NCI-H2171 (cell line): Measurements from ENCODE around the gene SLC2A10.

Experiments used
- DNase-seq: peaks from one replicate; lab custom pipeline; 2025; lab: John Stamatoyannopoulos, UW

Gene SLC2A10

GRCh38 chr20:46735436-46735835, 26.0 kb downstream of the SLC2A10 start:
- DNase-seq: no peak

GRCh38 chr20:46739431-46740213, 30.2 kb downstream of the SLC2A10 start:
- no peak for DNase-seq

- DNase-seq: no peak
These were observed 30.8 kb downstream of the SLC2A10 start for GRCh38 chr20:46740214-46740609.

GRCh38 chr20:46741924-46742668, 32.6 kb downstream of the SLC2A10 start:
- DNase-seq: no peak

- DNase-seq: no peak
These were observed 33.2 kb downstream of the SLC2A10 start for GRCh38 chr20:46742669-46743045.

GRCh38 chr20:46743088-46743487, 33.6 kb downstream of the SLC2A10 start:
- DNase-seq: no peak

- no peak for DNase-seq
These were observed 37.6 kb downstream of the SLC2A10 start for GRCh38 chr20:46746956-46747526.

- peak; percentile 47 for DNase-seq
These were observed 39.7 kb downstream of the SLC2A10 start for GRCh38 chr20:46749147-46749546.

GRCh38 chr20:46751856-46752255, 42.4 kb downstream of the SLC2A10 start:
- no peak for DNase-seq

- DNase-seq: peak; percentile 83
These were observed 43.3 kb downstream of the SLC2A10 start for GRCh38 chr20:46752728-46753127.

- no peak for DNase-seq
These were observed 46.3 kb downstream of the SLC2A10 start for GRCh38 chr20:46755483-46756413.

- DNase-seq: no peak
These were observed 47.0 kb downstream of the SLC2A10 start for GRCh38 chr20:46756419-46756818.

GRCh38 chr20:46757135-46757534, 47.7 kb downstream of the SLC2A10 start:
- DNase-seq: no peak

- DNase-seq: peak; percentile 88
These were observed 48.6 kb downstream of the SLC2A10 start for GRCh38 chr20:46757754-46758678.

GRCh38 chr20:46758929-46759669, 49.6 kb downstream of the SLC2A10 start:
- DNase-seq: no peak

GRCh38 chr20:46761566-46761965, 52.1 kb downstream of the SLC2A10 start:
- DNase-seq: no peak

- DNase-seq: no peak
These were observed 54.6 kb downstream of the SLC2A10 start for GRCh38 chr20:46764068-46764467.

GRCh38 chr20:46765506-46766120, 56.2 kb downstream of the SLC2A10 start:
- DNase-seq: no peak

GRCh38 chr20:46767127-46767761, 57.8 kb downstream of the SLC2A10 start:
- peak; percentile 61 for DNase-seq
